GM12878 (cell line): ENCODE measurements around the gene ETS1.

Experiments
- CTCF ChIP-seq, 3 experiments: IDR thresholded peaks in 2 of 3; conservative IDR thresholded peaks in 1 of 3; 2 replicates each; pipeline ENCODE4 v1.5.1; 2011; ENCODE audit warnings: low read depth in 3 of 3, low read length in 3 of 3, mild to moderate bottlenecking in 3 of 3, control low read depth in 2 of 3, moderate library complexity in 2 of 3, inconsistent platforms in 1 of 3, mixed read lengths in 1 of 3; ENCODE audit not compliant: control insufficient read depth in 2 of 3, insufficient read depth in 1 of 3; ENCODE audit errors: extremely low read depth in 1 of 3
- FOXM1 ChIP-seq: IDR thresholded peaks from 2 replicates; pipeline ENCODE4 v1.6.1; 2012; ENCODE audit warnings: low read depth, mild to moderate bottlenecking, inconsistent platforms, low read length, moderate library complexity
- HDGF ChIP-seq: fragments of 450-650 bp; IDR thresholded peaks from 2 replicates; pipeline ENCODE4 v1.6.1; 2016; ENCODE audit warnings: antibody characterized with exemption
- JUND ChIP-seq: IDR thresholded peaks from 2 replicates; pipeline ENCODE4 v1.6.1; 2012; ENCODE audit warnings: low read depth, mild to moderate bottlenecking, low read length, improper control_type of control experiment, moderate library complexity
- LARP7 ChIP-seq: fragments of 450-650 bp; IDR thresholded peaks from 2 replicates; pipeline ENCODE4 v1.6.1; 2017; ENCODE audit warnings: mild to moderate bottlenecking
- MTA3 ChIP-seq: IDR thresholded peaks from 2 replicates; pipeline ENCODE4 v1.6.1; 2012; ENCODE audit warnings: low read length, inconsistent platforms, borderline replicate concordance
- POLR2A ChIP-seq: IDR thresholded peaks from 2 replicates; pipeline ENCODE4 v1.6.1; 2011; ENCODE audit warnings: low read depth, mild to moderate bottlenecking, low read length
- SIX5 ChIP-seq: IDR thresholded peaks from 2 replicates; pipeline ENCODE4 v1.6.1; 2011; ENCODE audit warnings: mild to moderate bottlenecking, low read depth, low read length, moderate library complexity; ENCODE audit not compliant: severe bottlenecking
- SMARCA5 ChIP-seq: fragments of 450-650 bp; IDR thresholded peaks from 2 replicates; pipeline ENCODE4 v1.6.1; 2017; ENCODE audit warnings: mild to moderate bottlenecking
- TCF7 ChIP-seq: IDR thresholded peaks from 2 replicates; pipeline ENCODE4 v1.6.1; 2014; ENCODE audit warnings: antibody characterized with exemption, borderline replicate concordance
- YY1 ChIP-seq: IDR thresholded peaks from 2 replicates; pipeline ENCODE4 v1.6.1; 2011; ENCODE audit warnings: low read depth, mild to moderate bottlenecking, low read length

- TF ChIP-seq CTCF (IDR thresholded peaks at IDR 0.05 in 2 of 3, conservative IDR thresholded peaks at IDR 0.05 in 1 of 3; ENCODE audit: control insufficient read depth in 2 of 3, extremely low read depth in 1 of 3, insufficient read depth in 1 of 3, low read depth in 3 of 3, low read length in 3 of 3), result no peak
- no peak for TF ChIP-seq JUND
- no peak for TF ChIP-seq HDGF
- no peak for TF ChIP-seq YY1
- TF ChIP-seq LARP7, result no peak
- no peak for TF ChIP-seq SMARCA5
- no peak for TF ChIP-seq MTA3
- no peak for TF ChIP-seq SIX5
- TF ChIP-seq POLR2A, result no peak
- no peak for TF ChIP-seq FOXM1
- no peak for TF ChIP-seq TCF7
Observed at GRCh38 chr11:128431931-128432330, 155.4 kb downstream of the ETS1 start.
